Fibroblast of lung (primary cell): ENCODE measurements around the gene CNNM2. TPM values are rescaled to one million over a fixed set of nuclear protein-coding genes. Genes with fewer than 3 reads are reported as not detected.

Source experiments
- DNase-seq, 2 donors: peaks; one replicate each; pipeline versions ENCODE4 v3.0.0 to v3.0.0-alpha.2; 2010; ENCODE audit warnings: low read depth in 2 of 2
- H2AFZ ChIP-seq: 2 replicates; pipeline ENCODE4 v1.5.1; 2012; ENCODE audit warnings: low read length, control low read depth, inconsistent platforms
- H3K27ac ChIP-seq: 2 replicates; pipeline ENCODE4 v1.5.1; 2011; ENCODE audit warnings: low read length, control low read depth; ENCODE audit not compliant: insufficient read depth
- H3K27me3 ChIP-seq: 2 replicates; pipeline ENCODE4 v1.5.1; 2011; ENCODE audit warnings: mild to moderate bottlenecking, low read length; ENCODE audit not compliant: control insufficient read depth, insufficient read depth
- H3K36me3 ChIP-seq: 2 replicates; pipeline ENCODE4 v1.5.1; 2011; ENCODE audit warnings: low read length; ENCODE audit not compliant: control insufficient read depth, insufficient read depth
- H3K4me1 ChIP-seq: 2 replicates; pipeline ENCODE4 v1.5.1; 2011; ENCODE audit warnings: low read length; ENCODE audit not compliant: control insufficient read depth, insufficient read depth; ENCODE audit errors: extremely low read depth
- H3K4me2 ChIP-seq: 2 replicates; pipeline ENCODE4 v1.5.1; 2011; ENCODE audit warnings: low read length, control low read depth; ENCODE audit not compliant: insufficient read depth; ENCODE audit errors: extremely low read depth
- H3K4me3 ChIP-seq, 4 experiments: fragments of 200-600 bp in 1 of 4; sonication (generic) in 1 of 4; replicated peaks in 1 of 4; 2 replicates each; pipeline ENCODE4 v1.5.1; 2011 to 2016; ENCODE audit warnings: low read length in 4 of 4, low read depth in 3 of 4, mild to moderate bottlenecking in 3 of 4, control low read depth in 2 of 4, inconsistent platforms in 1 of 4, mixed read lengths in 1 of 4; ENCODE audit not compliant: insufficient read depth in 1 of 4; ENCODE audit errors: control extremely low read depth in 1 of 4
- H3K79me2 ChIP-seq: 2 replicates; pipeline ENCODE4 v1.5.1; 2012; ENCODE audit warnings: mild to moderate bottlenecking, low read length, inconsistent platforms; ENCODE audit not compliant: control insufficient read depth, insufficient read depth
- H3K9ac ChIP-seq: 2 replicates; pipeline ENCODE4 v1.5.1; 2011; ENCODE audit warnings: mild to moderate bottlenecking, low read length, control low read depth; ENCODE audit not compliant: insufficient read depth
- H3K9me3 ChIP-seq: 2 replicates; pipeline ENCODE4 v1.5.1; 2012; ENCODE audit warnings: low read depth, low read length; ENCODE audit not compliant: control insufficient read depth, insufficient read depth
- H4K20me1 ChIP-seq: 2 replicates; pipeline ENCODE4 v1.5.1; 2011; ENCODE audit warnings: low read length; ENCODE audit not compliant: control insufficient read depth, insufficient read depth; ENCODE audit errors: extremely low read depth
- EZH2 ChIP-seq: IDR thresholded peaks from 2 replicates; pipeline ENCODE4 v1.5.1; 2012; ENCODE audit warnings: low read length, control low read depth, mild to moderate bottlenecking; ENCODE audit errors: missing control alignments
- polyA plus RNA-seq, 2 donors: library from polyadenylated mRNA; depleted of rRNA in 1 of 2; stranded (reverse) in 1 of 2; unstranded in 1 of 2; fragments of >200 nt; gene quantifications; 2 replicates each; pipeline ENCODE4 v1.2.1, GENCODE V29; 2011 to 2012; ENCODE audit warnings: missing spikeins in 1 of 2
- total RNA-seq: library from RNA; depleted of rRNA; stranded (reverse); fragments of >200 nt; gene quantifications from 2 replicates; pipeline ENCODE4 v1.2.1, GENCODE V29; 2014
- TF ChIP-seq, protein P1 (sequence below), 2 donors: IDR thresholded peaks in 1 of 2; conservative IDR thresholded peaks in 1 of 2; 1 replicate in 1 of 2; 2 replicates in 1 of 2; pipeline ENCODE4 v1.5.1; 2011 to 2012; ENCODE audit warnings: low read length in 2 of 2, control low read depth in 1 of 2, inconsistent platforms in 1 of 2, low read depth in 1 of 2, mild to moderate bottlenecking in 1 of 2

CNNM2 gene
- total and polyA plus RNA-seq, 2 donors (not counting 1 experiment from before 2014, with no cell fraction given) = 3.4 to 6.1 TPM

DNA sequence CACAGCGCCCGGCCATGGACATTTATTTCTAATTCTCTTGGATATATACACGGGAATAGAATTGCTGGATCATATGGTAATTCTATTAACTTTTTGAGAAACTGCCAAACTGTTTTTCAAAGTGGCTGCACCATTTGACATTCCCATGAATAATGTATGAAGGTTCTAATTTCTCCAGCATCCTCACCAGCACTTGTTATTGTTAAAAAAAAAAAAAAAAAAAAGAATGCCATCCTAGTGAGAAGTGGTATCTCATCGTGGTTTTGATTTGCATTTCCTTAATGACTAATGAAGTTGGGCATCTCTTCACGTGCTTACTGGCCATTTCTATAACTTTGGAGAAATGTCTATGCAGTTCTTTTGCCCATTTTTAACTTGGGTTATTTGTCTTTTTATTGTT is 13.5 kb downstream of the CNNM2 start:
- no peak overlapping the region for H3K4me3 ChIP-seq
- no peak for TF ChIP-seq EZH2
- TF ChIP-seq, protein P1, sequence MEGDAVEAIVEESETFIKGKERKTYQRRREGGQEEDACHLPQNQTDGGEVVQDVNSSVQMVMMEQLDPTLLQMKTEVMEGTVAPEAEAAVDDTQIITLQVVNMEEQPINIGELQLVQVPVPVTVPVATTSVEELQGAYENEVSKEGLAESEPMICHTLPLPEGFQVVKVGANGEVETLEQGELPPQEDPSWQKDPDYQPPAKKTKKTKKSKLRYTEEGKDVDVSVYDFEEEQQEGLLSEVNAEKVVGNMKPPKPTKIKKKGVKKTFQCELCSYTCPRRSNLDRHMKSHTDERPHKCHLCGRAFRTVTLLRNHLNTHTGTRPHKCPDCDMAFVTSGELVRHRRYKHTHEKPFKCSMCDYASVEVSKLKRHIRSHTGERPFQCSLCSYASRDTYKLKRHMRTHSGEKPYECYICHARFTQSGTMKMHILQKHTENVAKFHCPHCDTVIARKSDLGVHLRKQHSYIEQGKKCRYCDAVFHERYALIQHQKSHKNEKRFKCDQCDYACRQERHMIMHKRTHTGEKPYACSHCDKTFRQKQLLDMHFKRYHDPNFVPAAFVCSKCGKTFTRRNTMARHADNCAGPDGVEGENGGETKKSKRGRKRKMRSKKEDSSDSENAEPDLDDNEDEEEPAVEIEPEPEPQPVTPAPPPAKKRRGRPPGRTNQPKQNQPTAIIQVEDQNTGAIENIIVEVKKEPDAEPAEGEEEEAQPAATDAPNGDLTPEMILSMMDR (conservative IDR thresholded peaks at IDR 0.05 in 1 of 2, IDR thresholded peaks at IDR 0.05 in 1 of 2; ENCODE audit: low read depth in 1 of 2, low read length in 2 of 2) = no peak
- H2AFZ ChIP-seq = no peak overlapping the region
- no peaks in the 10 kb centered on the region for H3K9me3 ChIP-seq
- H4K20me1 ChIP-seq = no peaks in the 10 kb centered on the region
- H3K27me3 ChIP-seq = no peaks in the 10 kb centered on the region
- no peaks in the 10 kb centered on the region for H3K36me3 ChIP-seq
- no peak for DNase-seq
- H3K4me1 ChIP-seq = no peaks in the 10 kb centered on the region
- H3K4me2 ChIP-seq = no peak overlapping the region
- H3K27ac ChIP-seq = no peak overlapping the region
- no peak overlapping the region for H3K9ac ChIP-seq
- H3K79me2 ChIP-seq = no peaks in the 10 kb centered on the region

DNA sequence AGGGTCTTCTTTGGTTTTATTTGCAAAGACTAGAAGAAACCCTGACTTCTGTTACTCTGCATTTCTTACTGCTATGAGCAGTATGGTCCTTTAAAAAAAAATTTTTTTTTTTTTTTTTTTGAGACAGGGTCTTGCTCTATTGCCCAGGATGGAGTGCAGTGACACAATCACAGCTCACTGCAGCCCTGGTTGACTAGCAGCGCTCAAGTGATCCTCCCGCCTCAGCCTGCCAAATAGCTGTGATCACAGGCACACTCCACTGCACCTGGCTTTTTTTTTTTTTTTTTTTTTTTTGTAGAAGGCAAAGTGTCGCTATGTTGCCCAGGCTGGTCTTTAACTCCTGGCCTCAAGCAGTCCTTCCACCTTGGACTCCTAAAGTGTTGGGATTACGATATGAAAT is 17.4 kb downstream of the CNNM2 start:
- Histone ChIP-seq H3K9ac (no peak overlapping the region), H3K79me2 (no peaks in the 10 kb centered on the region), H3K36me3 (no peaks in the 10 kb centered on the region), H3K27ac (no peak overlapping the region), H3K27me3 (no peaks in the 10 kb centered on the region), H3K4me1 (no peaks in the 10 kb centered on the region), H2AFZ (no peak overlapping the region), H3K4me2 (no peak overlapping the region), H3K4me3 (no peak overlapping the region), H3K9me3 (no peaks in the 10 kb centered on the region), H4K20me1 (no peaks in the 10 kb centered on the region)
- TF ChIP-seq, protein P1 (conservative IDR thresholded peaks at IDR 0.05 in 1 of 2, IDR thresholded peaks at IDR 0.05 in 1 of 2; ENCODE audit: low read depth in 1 of 2, low read length in 2 of 2) = no peak
- no peak for TF ChIP-seq EZH2
- DNase-seq = no peak

DNA sequence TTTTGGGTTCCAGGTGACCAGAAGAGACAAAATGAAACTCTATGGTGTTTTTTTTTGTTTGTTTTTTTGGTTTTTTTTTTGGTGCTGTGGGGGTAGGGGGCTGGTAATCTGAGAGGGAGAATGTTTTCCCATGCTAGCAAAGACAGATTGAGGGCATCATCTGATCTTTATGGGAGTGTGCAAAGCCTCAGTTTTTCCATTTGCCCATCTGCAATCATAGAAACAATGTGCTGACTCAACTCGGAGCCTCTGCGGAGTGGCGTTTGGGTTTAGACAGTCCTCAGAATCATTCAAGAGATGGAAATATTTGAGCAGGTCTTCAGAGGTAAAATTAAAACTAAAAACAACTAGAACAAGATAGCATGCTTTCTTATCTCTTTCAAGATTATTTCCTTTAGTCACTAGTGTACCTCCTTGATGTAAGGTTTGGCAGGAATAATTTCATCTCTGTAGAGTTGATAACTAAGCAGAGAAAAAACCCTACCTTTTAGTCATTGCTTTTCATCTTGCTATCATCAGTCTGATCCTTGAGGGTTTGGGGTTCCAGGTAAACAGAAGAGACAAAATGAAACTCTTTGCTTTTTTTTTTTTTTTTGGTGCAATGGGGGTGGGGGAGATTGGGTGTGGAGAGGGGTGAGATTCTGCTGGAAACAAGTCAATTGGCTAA is 18.0 kb downstream of the CNNM2 start:
- H3K79me2 ChIP-seq = no peaks in the 10 kb centered on the region
- no peak for TF ChIP-seq EZH2
- TF ChIP-seq, protein P1 (conservative IDR thresholded peaks at IDR 0.05 in 1 of 2, IDR thresholded peaks at IDR 0.05 in 1 of 2; ENCODE audit: low read depth in 1 of 2, low read length in 2 of 2) = no peak
- no peaks in the 10 kb centered on the region for H3K36me3 ChIP-seq
- H4K20me1 ChIP-seq = no peaks in the 10 kb centered on the region
- no peaks in the 10 kb centered on the region for H3K27me3 ChIP-seq
- no peak overlapping the region for H3K9ac ChIP-seq
- H2AFZ ChIP-seq = no peak overlapping the region
- H3K27ac ChIP-seq = no peak overlapping the region
- no peak overlapping the region for H3K4me3 ChIP-seq
- H3K9me3 ChIP-seq = no peaks in the 10 kb centered on the region
- H3K4me2 ChIP-seq = no peak overlapping the region
- no peak for DNase-seq
- no peaks in the 10 kb centered on the region for H3K4me1 ChIP-seq
